DND-41 (cell line): ENCODE results near the gene CCDC6.

Experiments
- ATAC-seq: fragments of 200-7000 bp; cut with Tn5 transposase; 3 replicates; pipeline ENCODE4 v1.9.1; 2021; ENCODE audit warnings: low read depth; ENCODE audit not compliant: insufficient read depth
- DNase-seq: peaks from one replicate; pipeline ENCODE4 v3.0.0-alpha.2; 2020
- H2AFZ ChIP-seq: 2 replicates; pipeline ENCODE4 v1.6.0; 2012; ENCODE audit warnings: low read depth, low read length
- H3K27ac ChIP-seq: 2 replicates; pipeline ENCODE4 v1.5.1; 2012; ENCODE audit warnings: low read length, inconsistent platforms
- H3K27me3 ChIP-seq: fragments of 200-600 bp; sonication (generic); 2 replicates; pipeline ENCODE4 v1.6.0; 2012; ENCODE audit warnings: low read length, mild to moderate bottlenecking, inconsistent platforms; ENCODE audit not compliant: insufficient read depth, poor library complexity
- H3K36me3 ChIP-seq: 2 replicates; pipeline ENCODE4 v1.5.1; 2012; ENCODE audit warnings: low read length, inconsistent platforms; ENCODE audit not compliant: insufficient read depth
- H3K4me1 ChIP-seq: 2 replicates; pipeline ENCODE4 v1.5.1; 2012; ENCODE audit warnings: mild to moderate bottlenecking, low read length; ENCODE audit not compliant: insufficient read depth
- H3K4me2 ChIP-seq: 2 replicates; pipeline ENCODE4 v1.6.0; 2012; ENCODE audit warnings: mild to moderate bottlenecking, moderate library complexity, low read length, inconsistent platforms; ENCODE audit not compliant: insufficient read depth
- H3K4me3 ChIP-seq, 2 experiments: fragments of 200-600 bp in 1 of 2; shearing (Covaris generic) in 1 of 2; 2 replicates each; pipeline ENCODE4 v1.5.1; 2012 to 2016; ENCODE audit warnings: inconsistent platforms in 2 of 2, low read length in 2 of 2, mild to moderate bottlenecking in 2 of 2, low read depth in 1 of 2, moderate library complexity in 1 of 2
- H3K79me2 ChIP-seq: 2 replicates; pipeline ENCODE4 v1.6.0; 2012; ENCODE audit warnings: low read length, inconsistent platforms; ENCODE audit not compliant: insufficient read depth
- H3K9ac ChIP-seq: 2 replicates; pipeline ENCODE4 v1.6.0; 2012; ENCODE audit warnings: low read depth, mild to moderate bottlenecking, inconsistent platforms, low read length, moderate library complexity
- H3K9me3 ChIP-seq: 2 replicates; pipeline ENCODE4 v1.5.1; 2012; ENCODE audit warnings: low read length, moderate library complexity, mild to moderate bottlenecking, inconsistent platforms; ENCODE audit not compliant: insufficient read depth, severe bottlenecking
- H4K20me1 ChIP-seq: 2 replicates; pipeline ENCODE4 v1.6.0; 2012; ENCODE audit warnings: low read length; ENCODE audit not compliant: insufficient read depth
- EZH2 ChIP-seq: IDR thresholded peaks from 3 replicates; pipeline ENCODE4 v1.6.1; 2012; ENCODE audit warnings: borderline replicate concordance, low read depth, mild to moderate bottlenecking, moderate library complexity, low read length, inconsistent platforms; ENCODE audit not compliant: severe bottlenecking
- TF ChIP-seq, protein P1 (sequence below): IDR thresholded peaks from 2 replicates; pipeline ENCODE4 v1.5.1; 2012; ENCODE audit warnings: borderline replicate concordance, low read length, moderate library complexity, mild to moderate bottlenecking; ENCODE audit not compliant: poor library complexity, severe bottlenecking; ENCODE audit errors: extremely low read depth

The CCDC6 gene

DNA sequence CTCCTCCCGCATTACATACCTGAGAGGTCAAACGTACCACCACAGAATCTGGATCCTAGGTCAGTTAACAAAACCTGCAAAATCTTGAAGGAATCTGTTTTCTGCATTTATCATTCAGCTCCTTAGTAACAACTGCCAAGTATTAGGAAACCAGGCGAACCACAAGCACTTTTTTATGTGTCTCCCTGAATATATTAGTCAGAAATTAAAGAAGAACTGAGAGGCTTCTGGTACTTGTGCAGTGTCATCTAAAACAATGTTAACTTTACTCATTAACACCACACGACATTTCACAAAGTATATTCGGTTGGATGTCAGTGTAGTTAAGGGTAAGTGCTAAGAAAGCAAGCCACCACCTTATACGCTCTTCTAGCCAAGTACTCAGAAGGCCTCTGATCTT is 2.5 kb downstream of the CCDC6 start:
- no peak for ATAC-seq
- Histone ChIP-seq H3K27me3 (no peaks in the 10 kb centered on the region), H3K4me1 (peaks cover 45% of the 10 kb centered on the region), H2AFZ (no peak overlapping the region), H3K36me3 (peaks cover 16% of the 10 kb centered on the region), H3K79me2 (peaks cover 81% of the 10 kb centered on the region), H3K4me3 (peak overlapping the region in 1 of 2 experiments; percentile 95; a peak in 2 of 4 replicates), H4K20me1 (peaks cover 58% of the 10 kb centered on the region), H3K9me3 (no peaks in the 10 kb centered on the region), H3K9ac (peak overlapping the region; percentile 80; the same call in 1 of the 2 replicates), H3K27ac (no peak overlapping the region), H3K4me2 (peak overlapping the region; percentile 96)
- no peak for DNase-seq
- TF ChIP-seq, protein P1, sequence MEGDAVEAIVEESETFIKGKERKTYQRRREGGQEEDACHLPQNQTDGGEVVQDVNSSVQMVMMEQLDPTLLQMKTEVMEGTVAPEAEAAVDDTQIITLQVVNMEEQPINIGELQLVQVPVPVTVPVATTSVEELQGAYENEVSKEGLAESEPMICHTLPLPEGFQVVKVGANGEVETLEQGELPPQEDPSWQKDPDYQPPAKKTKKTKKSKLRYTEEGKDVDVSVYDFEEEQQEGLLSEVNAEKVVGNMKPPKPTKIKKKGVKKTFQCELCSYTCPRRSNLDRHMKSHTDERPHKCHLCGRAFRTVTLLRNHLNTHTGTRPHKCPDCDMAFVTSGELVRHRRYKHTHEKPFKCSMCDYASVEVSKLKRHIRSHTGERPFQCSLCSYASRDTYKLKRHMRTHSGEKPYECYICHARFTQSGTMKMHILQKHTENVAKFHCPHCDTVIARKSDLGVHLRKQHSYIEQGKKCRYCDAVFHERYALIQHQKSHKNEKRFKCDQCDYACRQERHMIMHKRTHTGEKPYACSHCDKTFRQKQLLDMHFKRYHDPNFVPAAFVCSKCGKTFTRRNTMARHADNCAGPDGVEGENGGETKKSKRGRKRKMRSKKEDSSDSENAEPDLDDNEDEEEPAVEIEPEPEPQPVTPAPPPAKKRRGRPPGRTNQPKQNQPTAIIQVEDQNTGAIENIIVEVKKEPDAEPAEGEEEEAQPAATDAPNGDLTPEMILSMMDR, result no peak
- no peak for TF ChIP-seq EZH2

DNA sequence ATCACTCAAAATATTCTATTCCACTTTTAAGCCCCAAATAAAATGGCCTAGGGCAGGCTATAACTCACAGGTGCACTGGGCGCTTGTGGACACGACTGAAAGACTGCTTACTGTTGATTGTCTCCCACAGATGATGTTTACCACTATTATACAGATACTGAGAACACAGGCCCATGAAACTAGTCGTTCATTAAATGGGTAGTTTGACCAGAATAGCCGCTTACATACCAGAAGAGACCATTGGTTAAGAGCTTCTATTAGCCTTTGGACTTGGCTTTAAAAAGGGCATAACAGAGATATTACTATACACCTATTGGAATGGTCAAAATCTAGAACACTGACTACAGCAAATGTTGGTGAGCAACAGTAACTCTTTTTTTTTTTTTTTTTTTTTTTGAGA is 4.3 kb downstream of the CCDC6 start:
- H2AFZ ChIP-seq, result no peak overlapping the region
- H3K36me3 ChIP-seq, result peaks cover 16% of the 10 kb centered on the region
- no peak overlapping the region for H3K27ac ChIP-seq
- ATAC-seq, result no peak
- peaks cover 28% of the 10 kb centered on the region for H3K4me1 ChIP-seq
- peaks cover 94% of the 10 kb centered on the region for H3K79me2 ChIP-seq
- no peak for TF ChIP-seq EZH2
- TF ChIP-seq, protein P1, result no peak
- no peak for DNase-seq
- no peak overlapping the region for H3K9ac ChIP-seq
- H3K27me3 ChIP-seq, result no peaks in the 10 kb centered on the region
- H4K20me1 ChIP-seq, result peaks cover 71% of the 10 kb centered on the region
- peak overlapping the region; percentile 3; the same call in 1 of the 2 replicates for H3K4me2 ChIP-seq
- no peak overlapping the region for H3K4me3 ChIP-seq
- H3K9me3 ChIP-seq, result no peaks in the 10 kb centered on the region

DNA sequence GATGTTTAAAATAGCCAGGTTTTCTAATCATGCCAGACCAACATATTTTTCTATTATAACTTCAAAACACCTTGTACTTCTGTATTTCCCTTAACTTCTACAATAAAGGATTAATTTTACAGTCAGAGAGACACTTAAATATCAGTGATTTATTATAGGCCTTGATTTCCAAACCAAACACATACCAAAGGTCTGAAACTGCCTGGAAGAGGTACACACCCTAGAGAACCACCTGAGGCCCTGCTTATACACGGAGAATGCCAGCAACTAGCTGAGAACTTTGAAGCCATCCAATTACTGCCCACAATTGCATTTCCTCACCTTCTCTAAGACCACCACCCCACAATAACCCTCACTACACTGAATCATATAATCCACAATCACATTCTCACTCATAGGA is 4.9 kb downstream of the CCDC6 start:
- no peak overlapping the region for H2AFZ ChIP-seq
- peaks cover 98% of the 10 kb centered on the region for H3K79me2 ChIP-seq
- H3K4me2 ChIP-seq, result no peak overlapping the region
- H3K27me3 ChIP-seq, result no peaks in the 10 kb centered on the region
- no peak overlapping the region for H3K4me3 ChIP-seq
- H3K9ac ChIP-seq, result no peak overlapping the region
- peaks cover 16% of the 10 kb centered on the region for H3K36me3 ChIP-seq
- peaks cover 26% of the 10 kb centered on the region for H3K4me1 ChIP-seq
- DNase-seq (no peak), ATAC-seq (no peak)
- no peak for TF ChIP-seq EZH2
- peaks cover 72% of the 10 kb centered on the region for H4K20me1 ChIP-seq
- H3K27ac ChIP-seq, result no peak overlapping the region
- H3K9me3 ChIP-seq, result no peaks in the 10 kb centered on the region

DNA sequence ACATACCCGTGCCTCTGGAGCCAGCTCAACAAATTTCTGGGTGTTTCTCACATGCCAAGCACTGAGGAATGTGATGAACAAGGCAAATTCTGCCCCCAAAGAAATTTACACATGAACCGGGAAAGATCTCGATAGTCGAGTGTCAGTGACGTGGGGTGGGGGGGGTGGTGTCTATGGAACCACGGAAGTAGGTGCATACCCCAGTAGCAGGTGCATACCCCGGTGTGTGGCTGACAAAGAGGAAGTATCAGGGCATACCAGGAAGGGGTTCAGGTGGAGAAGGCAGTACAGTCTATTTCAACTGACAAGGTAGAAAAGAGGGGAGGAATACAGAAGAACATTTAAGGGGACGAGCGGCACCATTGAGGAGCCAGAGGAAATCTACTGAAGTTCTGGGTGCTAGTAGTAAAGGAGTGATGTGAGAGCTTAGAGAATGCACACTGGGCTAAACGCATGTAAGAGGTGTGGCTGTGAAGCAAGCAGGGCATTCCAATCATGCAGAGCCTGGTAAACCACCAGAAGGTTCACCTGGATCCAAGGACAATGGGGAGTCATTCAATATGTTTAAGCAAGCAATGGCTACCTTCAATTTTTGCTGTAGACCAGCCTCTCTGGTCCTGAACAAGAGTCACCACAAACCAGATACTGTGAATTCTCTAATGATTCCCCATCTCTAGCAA is 6.2 kb downstream of the CCDC6 start:
- H2AFZ ChIP-seq, result no peak overlapping the region
- no peaks in the 10 kb centered on the region for H3K9me3 ChIP-seq
- H3K9ac ChIP-seq, result no peak overlapping the region
- H3K4me3 ChIP-seq, result no peak overlapping the region
- H3K4me2 ChIP-seq, result no peak overlapping the region
- H3K27ac ChIP-seq, result no peak overlapping the region
- no peak for ATAC-seq
- peaks cover 76% of the 10 kb centered on the region for H4K20me1 ChIP-seq
- DNase-seq, result no peak
- H3K4me1 ChIP-seq, result peaks cover 25% of the 10 kb centered on the region
- peaks cover 99% of the 10 kb centered on the region for H3K79me2 ChIP-seq
- peaks cover 19% of the 10 kb centered on the region; the same call in 1 of the 2 replicates for H3K36me3 ChIP-seq
- no peaks in the 10 kb centered on the region for H3K27me3 ChIP-seq
- TF ChIP-seq EZH2, result no peak
- TF ChIP-seq, protein P1, result no peak
